IMR-90 (cell line): ENCODE results near the gene CEBPA. TPM values are rescaled to one million over a fixed set of nuclear protein-coding genes. Genes with fewer than 3 reads are reported as not detected.

Experiments
- ATAC-seq: fragments of 200-7000 bp; cut with Tn5 transposase; 2 replicates; pipeline ENCODE4 v1.9.1; 2020; ENCODE audit warnings: low read depth, mild to moderate bottlenecking, moderate library complexity
- BruUV-seq: library from RNA; stranded (reverse); fragments of 400-500 nt; replicated peaks from 2 replicates; lab custom pipeline; 2021; lab: Mats Ljungman, UMichigan
- CTCF ChIA-PET: fragments of 300-600 bp; formaldehyde crosslinking; extraction: SDS; loops from one replicate; lab custom pipeline; 2021; ENCODE audit warnings: antibody characterized with exemption; lab: Yijun Ruan, JAX
- POLR2A ChIA-PET: fragments of 300-600 bp; sonication (Branson Sonifier 250); formaldehyde crosslinking; loops from one replicate; lab custom pipeline; 2022; ENCODE audit warnings: antibody characterized with exemption; ENCODE audit not compliant: unreplicated experiment; lab: Charles Lee
- DNase-seq: peaks from one replicate; pipeline ENCODE4 v3.0.0; 2013
- H2AFZ ChIP-seq: replicated peaks from 2 replicates; pipeline ENCODE3; 2013; ENCODE audit warnings: low read length, mild to moderate bottlenecking; ENCODE audit not compliant: poor library complexity
- H2AK5ac ChIP-seq: 2 replicates; pipeline ENCODE4 v1.6.1; 2013; ENCODE audit warnings: low read depth, low read length, inconsistent platforms
- H2AK9ac ChIP-seq: replicated peaks from 2 replicates; pipeline ENCODE3; 2013; ENCODE audit warnings: mild to moderate bottlenecking, low read depth, low read length, moderate library complexity; ENCODE audit not compliant: poor library complexity
- H2BK120ac ChIP-seq: 2 replicates; pipeline ENCODE4 v1.6.1; 2013; ENCODE audit warnings: low read depth, low read length, inconsistent platforms
- H2BK15ac ChIP-seq: 3 replicates; pipeline ENCODE4 v1.6.1; 2013; ENCODE audit warnings: low read depth, low read length, inconsistent platforms
- H2BK20ac ChIP-seq: 2 replicates; pipeline ENCODE4 v1.6.1; 2013; ENCODE audit warnings: low read depth, mild to moderate bottlenecking, inconsistent platforms, low read length, moderate library complexity
- H2BK5ac ChIP-seq: 2 replicates; pipeline ENCODE4 v1.6.1; 2013; ENCODE audit warnings: mild to moderate bottlenecking, low read depth, low read length, inconsistent platforms; ENCODE audit not compliant: poor library complexity, severe bottlenecking
- H3K14ac ChIP-seq: replicated peaks from 2 replicates; pipeline ENCODE4 v1.6.1; 2013; ENCODE audit warnings: low read depth, low read length, inconsistent platforms
- H3K18ac ChIP-seq: 2 replicates; pipeline ENCODE4 v1.6.1; 2013; ENCODE audit warnings: low read depth, low read length, control low read depth
- H3K23ac ChIP-seq: 2 replicates; pipeline ENCODE4 v1.6.1; 2013; ENCODE audit warnings: low read depth, low read length, inconsistent platforms
- H3K27ac ChIP-seq: 2 replicates; pipeline ENCODE4 v1.5.1; 2013; ENCODE audit warnings: mild to moderate bottlenecking, control low read depth, low read length; ENCODE audit not compliant: insufficient read depth
- H3K27me3 ChIP-seq: 2 replicates; pipeline ENCODE4 v1.6.1; 2013; ENCODE audit warnings: low read length; ENCODE audit not compliant: control insufficient read depth, insufficient read depth
- H3K36me3 ChIP-seq: 2 replicates; pipeline ENCODE4 v1.6.1; 2013; ENCODE audit warnings: low read length, mixed read lengths; ENCODE audit not compliant: control insufficient read depth, insufficient read depth
- H3K4ac ChIP-seq: 2 replicates; pipeline ENCODE4 v1.6.1; 2013; ENCODE audit warnings: low read depth, low read length, inconsistent platforms
- H3K4me1 ChIP-seq: 2 replicates; pipeline ENCODE4 v1.6.1; 2013; ENCODE audit warnings: low read length, mixed read lengths; ENCODE audit not compliant: control insufficient read depth, insufficient read depth
- H3K4me2 ChIP-seq: 2 replicates; pipeline ENCODE4 v1.6.1; 2013; ENCODE audit warnings: low read depth, mild to moderate bottlenecking, control low read depth, low read length, moderate library complexity
- H3K4me3 ChIP-seq: 2 replicates; pipeline ENCODE4 v1.5.1; 2013; ENCODE audit warnings: low read depth, mild to moderate bottlenecking, control low read depth, low read length, moderate library complexity; ENCODE audit not compliant: insufficient read depth
- H3K56ac ChIP-seq: 2 replicates; pipeline ENCODE4 v1.6.1; 2013; ENCODE audit warnings: low read length, inconsistent platforms; ENCODE audit not compliant: insufficient read depth; ENCODE audit errors: extremely low read depth
- H3K79me1 ChIP-seq, 2 experiments: 2 replicates each; pipeline ENCODE4 v1.6.1; 2013; ENCODE audit warnings: low read length in 2 of 2, inconsistent platforms in 1 of 2, low read depth in 1 of 2
- H3K9ac ChIP-seq: 2 replicates; pipeline ENCODE4 v1.6.1; 2013; ENCODE audit warnings: low read depth, low read length, control low read depth
- H3K9me1 ChIP-seq: 2 replicates; pipeline ENCODE4 v1.6.1; 2013; ENCODE audit warnings: low read length, inconsistent platforms; ENCODE audit not compliant: insufficient read depth
- H3K9me3 ChIP-seq: 2 replicates; pipeline ENCODE4 v1.6.1; 2013; ENCODE audit warnings: low read length; ENCODE audit not compliant: control insufficient read depth, insufficient read depth
- H4K20me1 ChIP-seq: 2 replicates; pipeline ENCODE4 v1.6.1; 2013; ENCODE audit warnings: low read length, inconsistent platforms; ENCODE audit not compliant: insufficient read depth
- H4K5ac ChIP-seq: 2 replicates; pipeline ENCODE4 v1.6.1; 2013; ENCODE audit warnings: mild to moderate bottlenecking, low read depth, low read length, control low read depth
- H4K8ac ChIP-seq, 2 experiments: 2 replicates each; pipeline ENCODE4 v1.6.1; 2013; ENCODE audit warnings: low read depth in 2 of 2, low read length in 2 of 2, control low read depth in 1 of 2, inconsistent platforms in 1 of 2
- H4K91ac ChIP-seq: 2 replicates; pipeline ENCODE4 v1.6.1; 2013; ENCODE audit warnings: low read depth, low read length, inconsistent platforms; ENCODE audit not compliant: insufficient read depth
- BHLHE40 ChIP-seq: fragments of 150-350 bp; IDR thresholded peaks from 2 replicates; pipeline ENCODE4 v1.6.1; 2016; ENCODE audit warnings: mild to moderate bottlenecking, low read depth, low read length
- CEBPB ChIP-seq: IDR thresholded peaks from 2 replicates; pipeline ENCODE4 v1.6.1; 2012; ENCODE audit warnings: low read depth, low read length, improper control_type of control experiment
- CHD1 ChIP-seq: IDR thresholded peaks from 2 replicates; pipeline ENCODE4 v1.6.1; 2012; ENCODE audit warnings: low read depth, low read length, improper control_type of control experiment
- FOS ChIP-seq: fragments of 150-350 bp; IDR thresholded peaks from 2 replicates; pipeline ENCODE4 v1.6.1; 2016; ENCODE audit warnings: low read depth, low read length
- MAFK ChIP-seq: IDR thresholded peaks from 2 replicates; pipeline ENCODE4 v1.6.1; 2012; ENCODE audit warnings: low read depth, low read length, improper control_type of control experiment
- MAZ ChIP-seq: IDR thresholded peaks from 2 replicates; pipeline ENCODE4 v1.6.1; 2012; ENCODE audit warnings: low read depth, mild to moderate bottlenecking, low read length, improper control_type of control experiment, moderate library complexity, borderline replicate concordance
- NFE2L2 ChIP-seq: fragments of 150-350 bp; IDR thresholded peaks from 2 replicates; pipeline ENCODE4 v1.6.1; 2016; ENCODE audit warnings: low read depth, mild to moderate bottlenecking, low read length
- POLR2A ChIP-seq: IDR thresholded peaks from 2 replicates; pipeline ENCODE4 v1.6.1; 2012; ENCODE audit warnings: mild to moderate bottlenecking, low read depth, low read length
- RAD21 ChIP-seq: IDR thresholded peaks from 2 replicates; pipeline ENCODE4 v1.6.1; 2012; ENCODE audit warnings: low read length, improper control_type of control experiment
- RCOR1 ChIP-seq: IDR thresholded peaks from 2 replicates; pipeline ENCODE4 v1.6.1; 2012; ENCODE audit warnings: mild to moderate bottlenecking, low read length, improper control_type of control experiment; ENCODE audit not compliant: insufficient replicate concordance
- RFX5 ChIP-seq: IDR thresholded peaks from 2 replicates; pipeline ENCODE4 v1.8.0; 2012; ENCODE audit warnings: low read depth, mild to moderate bottlenecking, low read length, moderate library complexity
- SMC3 ChIP-seq: fragments of 150-350 bp; IDR thresholded peaks from 2 replicates; pipeline ENCODE4 v1.6.1; 2016; ENCODE audit warnings: low read depth, mild to moderate bottlenecking, antibody characterized with exemption, low read length, moderate library complexity
- WGBS, 2 experiments: methylation state at CpG; one replicate each; pipeline versions ENCODE4 v1.1.5 to v1.1.7; 2013; ENCODE audit warnings: missing lambda C conversion rate in 2 of 2; ENCODE audit not compliant: insufficient read length in 1 of 2; ENCODE audit errors: extremely low coverage in 2 of 2; 5-methylcytosine and 5-hydroxymethylcytosine counted together
- dilution Hi-C: fragments of 300-500 bp; cut with HindIII; formaldehyde crosslinking; loops from one replicate; pipeline ENCODE4 v1.14.3; 2018; ENCODE audit warnings: low sequenced_read_pairs; ENCODE audit not compliant: unreplicated experiment
- in situ Hi-C: fragments of 300-500 bp; cut with MboI; formaldehyde crosslinking; loops from 3 replicates; pipeline ENCODE4 v1.14.3; 2019; ENCODE audit warnings: low sequenced_read_pairs, inconsistent platforms, mixed read lengths
- intact Hi-C: fragments of 100-400 bp; cut with micrococcal nuclease; formaldehyde crosslinking; loops from 2 replicates; pipeline ENCODE4 v1.10.0; 2022
- polyA plus RNA-seq, 3 experiments: library from polyadenylated mRNA; depleted of rRNA; stranded (reverse); fragments of >200 nt; gene quantifications; 2 replicates each; pipeline ENCODE4 v1.2.3, GENCODE V29; 2012; ENCODE audit warnings: low replicate concordance in 1 of 3
- total RNA-seq: library from RNA; depleted of rRNA; stranded (reverse); fragments of >200 nt; gene quantifications from 2 replicates; pipeline ENCODE4 v1.2.3, GENCODE V29; 2012
- TF ChIP-seq, protein P1 (sequence below): fragments of 150-350 bp; IDR thresholded peaks from 2 replicates; pipeline ENCODE4 v1.6.1; 2017; ENCODE audit warnings: mild to moderate bottlenecking, antibody characterized with exemption, low read length, low read depth
- TF ChIP-seq, protein P2 (sequence below): fragments of 150-350 bp; IDR thresholded peaks from 2 replicates; pipeline ENCODE4 v1.6.1; 2016; ENCODE audit warnings: low read depth, mild to moderate bottlenecking, low read length, moderate library complexity, borderline replicate concordance
- TF ChIP-seq, protein P3 (sequence below): conservative IDR thresholded peaks from 2 replicates; pipeline ENCODE4 v1.5.1; 2012; ENCODE audit warnings: mild to moderate bottlenecking, low read depth, low read length, improper control_type of control experiment

The CEBPA gene
- total and polyA plus RNA-seq, 2 of the 4 experiments (the other 2 are of a cell fraction) = under 0.01 to 0.09 TPM

DNA sequence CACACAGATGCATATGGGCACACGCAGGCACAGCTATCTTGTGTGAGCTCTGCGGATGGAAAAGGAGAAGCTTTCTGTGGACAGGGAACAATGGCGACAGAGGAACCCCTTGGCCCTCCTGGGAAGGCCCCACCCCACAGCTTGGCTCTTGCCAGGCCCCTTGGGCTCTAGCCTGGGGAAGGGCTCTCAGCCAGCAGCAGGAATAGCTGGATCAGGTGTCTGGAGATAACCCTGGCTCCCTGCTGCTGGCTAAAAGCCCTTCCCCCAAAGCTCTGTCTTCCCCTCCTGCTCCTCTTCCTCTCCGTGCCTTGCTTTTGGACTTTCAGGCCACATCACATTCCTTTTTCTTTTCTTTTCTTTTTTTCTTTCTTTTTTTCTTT lies 24.3 kb downstream of the CEBPA start:
- Histone ChIP-seq H3K4me1 (no peaks in the 10 kb centered on the region), H3K56ac (no peak overlapping the region), H3K79me1 (no peaks in the 10 kb centered on the region), H3K4me2 (no peak overlapping the region), H3K9ac (no peak overlapping the region), H3K36me3 (no peaks in the 10 kb centered on the region), H3K4me3 (no peak overlapping the region), H4K5ac (no peak overlapping the region), H4K91ac (no peak overlapping the region), H2BK5ac (no peak overlapping the region), H2BK15ac (no peak overlapping the region), H3K27ac (no peak overlapping the region), H4K8ac (no peak overlapping the region), H3K27me3 (peaks cover 4% of the 10 kb centered on the region; the same call in 1 of the 2 replicates), H3K9me1 (no peaks in the 10 kb centered on the region), H3K4ac (no peak overlapping the region), H3K18ac (no peak overlapping the region), H4K20me1 (no peaks in the 10 kb centered on the region), H2AFZ (no peak overlapping the region), H2AK9ac (no peak overlapping the region), H2AK5ac (no peak overlapping the region), H3K9me3 (no peaks in the 10 kb centered on the region), H2BK120ac (no peak overlapping the region), H2BK20ac (no peak overlapping the region), H3K23ac (no peak overlapping the region), H3K14ac (no peak overlapping the region)
- TF ChIP-seq RFX5 (no peak), POLR2A (no peak), CEBPB (no peak), RCOR1 (no peak), RAD21 (no peak), NFE2L2 (no peak), MAFK (no peak), CHD1 (no peak), MAZ (no peak), FOS (no peak), SMC3 (no peak), BHLHE40 (no peak)
- TF ChIP-seq, protein P1, sequence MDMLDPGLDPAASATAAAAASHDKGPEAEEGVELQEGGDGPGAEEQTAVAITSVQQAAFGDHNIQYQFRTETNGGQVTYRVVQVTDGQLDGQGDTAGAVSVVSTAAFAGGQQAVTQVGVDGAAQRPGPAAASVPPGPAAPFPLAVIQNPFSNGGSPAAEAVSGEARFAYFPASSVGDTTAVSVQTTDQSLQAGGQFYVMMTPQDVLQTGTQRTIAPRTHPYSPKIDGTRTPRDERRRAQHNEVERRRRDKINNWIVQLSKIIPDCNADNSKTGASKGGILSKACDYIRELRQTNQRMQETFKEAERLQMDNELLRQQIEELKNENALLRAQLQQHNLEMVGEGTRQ = no peak
- TF ChIP-seq, protein P2, sequence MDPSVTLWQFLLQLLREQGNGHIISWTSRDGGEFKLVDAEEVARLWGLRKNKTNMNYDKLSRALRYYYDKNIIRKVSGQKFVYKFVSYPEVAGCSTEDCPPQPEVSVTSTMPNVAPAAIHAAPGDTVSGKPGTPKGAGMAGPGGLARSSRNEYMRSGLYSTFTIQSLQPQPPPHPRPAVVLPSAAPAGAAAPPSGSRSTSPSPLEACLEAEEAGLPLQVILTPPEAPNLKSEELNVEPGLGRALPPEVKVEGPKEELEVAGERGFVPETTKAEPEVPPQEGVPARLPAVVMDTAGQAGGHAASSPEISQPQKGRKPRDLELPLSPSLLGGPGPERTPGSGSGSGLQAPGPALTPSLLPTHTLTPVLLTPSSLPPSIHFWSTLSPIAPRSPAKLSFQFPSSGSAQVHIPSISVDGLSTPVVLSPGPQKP = no peak
- TF ChIP-seq, protein P3, sequence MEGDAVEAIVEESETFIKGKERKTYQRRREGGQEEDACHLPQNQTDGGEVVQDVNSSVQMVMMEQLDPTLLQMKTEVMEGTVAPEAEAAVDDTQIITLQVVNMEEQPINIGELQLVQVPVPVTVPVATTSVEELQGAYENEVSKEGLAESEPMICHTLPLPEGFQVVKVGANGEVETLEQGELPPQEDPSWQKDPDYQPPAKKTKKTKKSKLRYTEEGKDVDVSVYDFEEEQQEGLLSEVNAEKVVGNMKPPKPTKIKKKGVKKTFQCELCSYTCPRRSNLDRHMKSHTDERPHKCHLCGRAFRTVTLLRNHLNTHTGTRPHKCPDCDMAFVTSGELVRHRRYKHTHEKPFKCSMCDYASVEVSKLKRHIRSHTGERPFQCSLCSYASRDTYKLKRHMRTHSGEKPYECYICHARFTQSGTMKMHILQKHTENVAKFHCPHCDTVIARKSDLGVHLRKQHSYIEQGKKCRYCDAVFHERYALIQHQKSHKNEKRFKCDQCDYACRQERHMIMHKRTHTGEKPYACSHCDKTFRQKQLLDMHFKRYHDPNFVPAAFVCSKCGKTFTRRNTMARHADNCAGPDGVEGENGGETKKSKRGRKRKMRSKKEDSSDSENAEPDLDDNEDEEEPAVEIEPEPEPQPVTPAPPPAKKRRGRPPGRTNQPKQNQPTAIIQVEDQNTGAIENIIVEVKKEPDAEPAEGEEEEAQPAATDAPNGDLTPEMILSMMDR = no peak
- BruUV-seq = no TSS peak
- intact Hi-C loops (no loop called here), in situ Hi-C loops (no loop called here), dilution Hi-C loops (no loop called here)
- POLR2A ChIA-PET = interaction anchor here (0.5 kb wide), 1 partner anchor 95 kb away, joined by 4 read pairs; the partner anchor contains the start of gene CEBPG
- CTCF ChIA-PET = no interaction called here
- DNase-seq = no peak
- no peak for ATAC-seq
- no CpG with 5 or more reads among the region's 4 CpGs for WGBS, 2 experiments
